IPS-20b (cell line): Measurements from ENCODE around the gene AFF3.

Experiments
- H3K27ac ChIP-seq: one replicate; pipeline ENCODE4 v1.5.1; 2013; ENCODE audit warnings: low read length
- H3K27me3 ChIP-seq: 2 replicates; pipeline ENCODE4 v1.6.1; 2013; ENCODE audit warnings: mild to moderate bottlenecking, low read length, inconsistent platforms; ENCODE audit not compliant: insufficient read depth
- H3K36me3 ChIP-seq: 2 replicates; pipeline ENCODE4 v1.6.1; 2013; ENCODE audit warnings: low read depth, mild to moderate bottlenecking, inconsistent platforms, low read length, moderate library complexity; ENCODE audit not compliant: insufficient read depth
- H3K4me1 ChIP-seq: 2 replicates; pipeline ENCODE4 v1.6.1; 2013; ENCODE audit warnings: mild to moderate bottlenecking, control low read depth, inconsistent platforms, low read length, moderate library complexity; ENCODE audit not compliant: insufficient read depth
- H3K4me3 ChIP-seq: 2 replicates; pipeline ENCODE4 v1.5.1; 2013; ENCODE audit warnings: mild to moderate bottlenecking, low read length, inconsistent platforms
- H3K9ac ChIP-seq: 2 replicates; pipeline ENCODE4 v1.6.1; 2013; ENCODE audit warnings: low read depth, mild to moderate bottlenecking, inconsistent platforms, low read length, moderate library complexity
- H3K9me3 ChIP-seq: 2 replicates; pipeline ENCODE4 v1.6.1; 2013; ENCODE audit warnings: mild to moderate bottlenecking, low read depth, low read length, inconsistent platforms; ENCODE audit not compliant: insufficient read depth

The AFF3 gene

GRCh38 chr2:100142393-100142792, at the start of gene AFF3:
Gene AFF3 (minus strand): TSS chr2:100142590. CDS start chr2:100104454, 38,136 bp downstream.
- H3K4me3 ChIP-seq: no peak within 1 kb of the TSS
- no peak within 1 kb of the TSS for H3K27ac ChIP-seq
- H3K27me3 ChIP-seq: peaks cover 13% of the 10 kb centered on the region
- no peaks in the 10 kb centered on the region for H3K36me3 ChIP-seq
- H3K9me3 ChIP-seq: no peaks in the 10 kb centered on the region
- H3K9ac ChIP-seq: no peak within 1 kb of the TSS
- no peaks in the 10 kb centered on the region for H3K4me1 ChIP-seq

- no peaks in the 10 kb centered on the region for H3K9me3 ChIP-seq
- H3K27me3 ChIP-seq: peaks cover 33% of the 10 kb centered on the region
- H3K9ac ChIP-seq: no peak overlapping the region
- no peak overlapping the region for H3K4me3 ChIP-seq
- no peak overlapping the region for H3K27ac ChIP-seq
- no peaks in the 10 kb centered on the region for H3K36me3 ChIP-seq
- peaks cover 5% of the 10 kb centered on the region; the same call in 1 of the 2 replicates for H3K4me1 ChIP-seq
Measured at GRCh38 chr2:100189387-100189786, 47.0 kb upstream of the AFF3 start.

GRCh38 chr2:100188326-100188725, 45.9 kb upstream of the AFF3 start:
- Histone ChIP-seq H3K4me1 (peaks cover 7% of the 10 kb centered on the region), H3K9me3 (no peaks in the 10 kb centered on the region)

GRCh38 chr2:100186126-100186525, 43.7 kb upstream of the AFF3 start:
- Histone ChIP-seq H3K9ac (no peak overlapping the region), H3K27me3 (peaks cover 65% of the 10 kb centered on the region), H3K27ac (no peak overlapping the region), H3K9me3 (no peaks in the 10 kb centered on the region), H3K4me1 (peaks cover 19% of the 10 kb centered on the region), H3K4me3 (no peak overlapping the region), H3K36me3 (no peaks in the 10 kb centered on the region)

More at GRCh38 chr2:100188326-100188725, 45.9 kb upstream of the AFF3 start:
- no peaks in the 10 kb centered on the region for H3K36me3 ChIP-seq
- H3K27ac ChIP-seq: no peak overlapping the region
- peaks cover 43% of the 10 kb centered on the region for H3K27me3 ChIP-seq
- H3K9ac ChIP-seq: no peak overlapping the region
- no peak overlapping the region for H3K4me3 ChIP-seq

- H3K27ac ChIP-seq: no peak overlapping the region
- H3K9me3 ChIP-seq: no peaks in the 10 kb centered on the region
- peaks cover 19% of the 10 kb centered on the region for H3K4me1 ChIP-seq
- H3K4me3 ChIP-seq: no peak overlapping the region
- H3K36me3 ChIP-seq: no peaks in the 10 kb centered on the region
- H3K27me3 ChIP-seq: peaks cover 71% of the 10 kb centered on the region
- H3K9ac ChIP-seq: no peak overlapping the region
Measured at GRCh38 chr2:100185516-100185915, 43.1 kb upstream of the AFF3 start.

- Histone ChIP-seq H3K27me3 (peaks cover 75% of the 10 kb centered on the region), H3K4me1 (peaks cover 19% of the 10 kb centered on the region), H3K9ac (no peak overlapping the region), H3K4me3 (no peak overlapping the region), H3K9me3 (no peaks in the 10 kb centered on the region), H3K36me3 (no peaks in the 10 kb centered on the region), H3K27ac (no peak overlapping the region)
Measured at GRCh38 chr2:100185105-100185504, 42.7 kb upstream of the AFF3 start.

- no peaks in the 10 kb centered on the region for H3K36me3 ChIP-seq
- H3K4me3 ChIP-seq: no peak overlapping the region
- no peak overlapping the region for H3K9ac ChIP-seq
- H3K27ac ChIP-seq: no peak overlapping the region
- H3K4me1 ChIP-seq: peaks cover 19% of the 10 kb centered on the region
- no peaks in the 10 kb centered on the region for H3K9me3 ChIP-seq
- peaks cover 82% of the 10 kb centered on the region for H3K27me3 ChIP-seq
Measured at GRCh38 chr2:100184055-100184737, 41.8 kb upstream of the AFF3 start.

GRCh38 chr2:100182494-100183361, 40.3 kb upstream of the AFF3 start:
- Histone ChIP-seq H3K9ac (no peak overlapping the region), H3K9me3 (no peaks in the 10 kb centered on the region), H3K27ac (no peak overlapping the region), H3K36me3 (no peaks in the 10 kb centered on the region), H3K4me1 (peaks cover 14% of the 10 kb centered on the region), H3K4me3 (peak overlapping the region; percentile 37; the same call in 1 of the 2 replicates), H3K27me3 (peaks cover 87% of the 10 kb centered on the region)

GRCh38 chr2:100180503-100180902, 38.1 kb upstream of the AFF3 start:
- Histone ChIP-seq H3K9ac (no peak overlapping the region), H3K4me3 (no peak overlapping the region), H3K36me3 (no peaks in the 10 kb centered on the region), H3K27ac (no peak overlapping the region), H3K9me3 (no peaks in the 10 kb centered on the region), H3K4me1 (peaks cover 14% of the 10 kb centered on the region), H3K27me3 (peaks cover 66% of the 10 kb centered on the region)

- Histone ChIP-seq H3K9ac (no peak overlapping the region), H3K4me1 (peaks cover 14% of the 10 kb centered on the region), H3K27ac (no peak overlapping the region), H3K36me3 (no peaks in the 10 kb centered on the region), H3K27me3 (peaks cover 59% of the 10 kb centered on the region), H3K9me3 (no peaks in the 10 kb centered on the region), H3K4me3 (no peak overlapping the region)
Measured at GRCh38 chr2:100179806-100180205, 37.4 kb upstream of the AFF3 start.

- H3K4me3 ChIP-seq: no peak overlapping the region
- no peak overlapping the region for H3K27ac ChIP-seq
- peaks cover 14% of the 10 kb centered on the region for H3K4me1 ChIP-seq
- H3K9me3 ChIP-seq: no peaks in the 10 kb centered on the region
- no peaks in the 10 kb centered on the region for H3K36me3 ChIP-seq
- H3K9ac ChIP-seq: no peak overlapping the region
- peaks cover 49% of the 10 kb centered on the region for H3K27me3 ChIP-seq
Measured at GRCh38 chr2:100178864-100179263, 36.5 kb upstream of the AFF3 start.
